ENCODE measurements around the gene STAP1.

- peak; percentile 41 to 51 for TF ChIP-seq CTCF (conservative IDR thresholded peaks at IDR 0.05; ENCODE audit: low read depth in 2 of 2)
- TF ChIP-seq REST (IDR thresholded peaks at IDR 0.05; ENCODE audit: unreplicated experiment) = no peak
- TF ChIP-seq EZH2phosphoT487 (IDR thresholded peaks at IDR 0.05; ENCODE audit: unreplicated experiment) = no peak
- TF ChIP-seq EZH2 (IDR thresholded peaks at IDR 0.05; ENCODE audit: low read depth, unreplicated experiment) = no peak
- TF ChIP-seq JUNB (IDR thresholded peaks at IDR 0.05; ENCODE audit: unreplicated experiment) = no peak
- no peak for TF ChIP-seq POLR2AphosphoS5 (IDR thresholded peaks at IDR 0.05; ENCODE audit: low read depth)
- TF ChIP-seq CREB1 (CRISPR knock-in tag; IDR thresholded peaks at IDR 0.05; ENCODE audit: low read depth) = no peak
- no peak for TF ChIP-seq ZNF331 (CRISPR knock-in tag; IDR thresholded peaks at IDR 0.05; ENCODE audit: low read depth)
- TF ChIP-seq STAT1 (IDR thresholded peaks at IDR 0.05; ENCODE audit: unreplicated experiment) = no peak
- no peak for TF ChIP-seq ZNF114 (CRISPR knock-in tag; IDR thresholded peaks at IDR 0.05)
Observed at GRCh38 chr4:67549123-67549522, 9.4 kb upstream of the STAP1 start.
